Fibroblast of the aortic adventitia (primary cell): Measurements from ENCODE around the gene CCNB1. TPM values are rescaled to one million over a fixed set of nuclear protein-coding genes. Genes with fewer than 3 reads are reported as not detected.
"Not testable (repeated sequence)": the region's sequence is repeated elsewhere in the genome, so short reads cannot be mapped to it uniquely, and the experiment has no call there.

Source experiments
- DNase-seq: peaks from one replicate; pipeline ENCODE4 v3.0.0-alpha.2; 2010; ENCODE audit warnings: low read depth
- H3K4me3 ChIP-seq: 2 replicates; pipeline ENCODE4 v1.5.1; 2011; ENCODE audit warnings: low read depth, mild to moderate bottlenecking, control low read depth, low read length, moderate library complexity
- CTCF ChIP-seq: IDR thresholded peaks from 2 replicates; pipeline ENCODE4 v1.5.1; 2011; ENCODE audit warnings: mild to moderate bottlenecking, low read length, control low read depth, inconsistent platforms; ENCODE audit not compliant: insufficient read depth
- total RNA-seq: library from RNA; depleted of rRNA; stranded (reverse); fragments of >200 nt; gene quantifications from 2 replicates; pipeline ENCODE4 v1.2.3, GENCODE V29; 2012; ENCODE audit warnings: low replicate concordance

CCNB1 gene
- total RNA-seq, 1 donor: 51.7 TPM

- H3K4me3 ChIP-seq: no peak overlapping the region
- TF ChIP-seq CTCF: no peak
- DNase-seq: no peak
These were observed 29.1 kb upstream of the CCNB1 start for GRCh38 chr5:69137807-69138206.

- no peak overlapping the region for H3K4me3 ChIP-seq
- no peak for DNase-seq
- no peak for TF ChIP-seq CTCF
These were observed 28.2 kb upstream of the CCNB1 start for GRCh38 chr5:69138766-69139165.

GRCh38 chr5:69140239-69140638, 26.7 kb upstream of the CCNB1 start:
- not testable (repeated sequence) for H3K4me3 ChIP-seq

GRCh38 chr5:69140827-69141226, 26.1 kb upstream of the CCNB1 start:
- no peak for TF ChIP-seq CTCF
- H3K4me3 ChIP-seq: no peak overlapping the region
- no peak for DNase-seq

More at GRCh38 chr5:69140239-69140638, 26.7 kb upstream of the CCNB1 start:
- not testable (repeated sequence) for DNase-seq

- DNase-seq, H3K4me3 ChIP-seq: not testable (repeated sequence)
These were observed 18.4 kb upstream of the CCNB1 start for GRCh38 chr5:69148576-69148975.

- DNase-seq: no peak
- TF ChIP-seq CTCF: no peak
These were observed 17.8 kb upstream of the CCNB1 start for GRCh38 chr5:69148981-69149675.

GRCh38 chr5:69149676-69150010, 17.3 kb upstream of the CCNB1 start:
- TF ChIP-seq CTCF: no peak
- DNase-seq: no peak
- no peak overlapping the region for H3K4me3 ChIP-seq

More at GRCh38 chr5:69148981-69149675, 17.8 kb upstream of the CCNB1 start:
- no peak overlapping the region for H3K4me3 ChIP-seq

GRCh38 chr5:69152731-69153130, 14.2 kb upstream of the CCNB1 start:
- no peak overlapping the region for H3K4me3 ChIP-seq
- no peak for TF ChIP-seq CTCF
- DNase-seq: no peak
